Mucosa of stomach (tissue), 1 donor: ENCODE results near the gene STRADB.
"Not testable (repeated sequence)": the region's sequence is repeated elsewhere in the genome, so short reads cannot be mapped to it uniquely, and the experiment has no call there.

ENCODE experiments used
- H3K27me3 ChIP-seq: one replicate; pipeline ENCODE4 v1.7.0; 2013; ENCODE audit warnings: mild to moderate bottlenecking, low read length; ENCODE audit not compliant: control insufficient read depth, insufficient read depth
- H3K36me3 ChIP-seq: one replicate; pipeline ENCODE4 v1.7.0; 2013; ENCODE audit warnings: low read length; ENCODE audit not compliant: control insufficient read depth, insufficient read depth
- H3K4me1 ChIP-seq: one replicate; pipeline ENCODE4 v1.7.0; 2013; ENCODE audit warnings: mild to moderate bottlenecking, low read length; ENCODE audit not compliant: control insufficient read depth, insufficient read depth
- H3K4me3 ChIP-seq: one replicate; pipeline ENCODE4 v1.7.0; 2013; ENCODE audit warnings: low read length
- H3K9ac ChIP-seq: one replicate; pipeline ENCODE4 v1.7.0; 2013; ENCODE audit warnings: mild to moderate bottlenecking, low read length, moderate library complexity
- H3K9me3 ChIP-seq: one replicate; pipeline ENCODE4 v1.7.0; 2013; ENCODE audit warnings: mild to moderate bottlenecking, low read length, moderate library complexity; ENCODE audit not compliant: control insufficient read depth
- donor health status: Pancreatic carcinoma.

The STRADB gene

DNA sequence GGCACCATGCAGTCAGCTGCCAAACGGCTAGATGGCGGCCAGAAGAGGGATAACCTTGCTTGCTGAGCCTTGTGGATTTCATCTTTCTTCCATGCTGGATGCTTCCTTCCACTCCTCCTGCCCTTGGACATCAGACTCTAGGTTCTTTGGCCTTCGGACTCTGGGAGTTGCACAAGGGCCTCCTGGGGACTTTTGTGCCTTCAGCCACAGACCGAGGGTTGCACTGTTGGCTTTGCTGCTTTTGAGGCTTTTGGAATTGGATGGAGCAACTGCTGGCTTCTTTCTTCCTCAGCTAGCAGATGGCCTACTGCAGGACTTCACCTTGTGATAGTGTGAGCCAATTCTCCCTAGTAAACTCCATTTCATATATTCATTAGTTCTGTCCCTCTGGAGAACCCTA is 31.0 kb downstream of the STRADB start:
- Histone ChIP-seq H3K27me3 (no peaks in the 10 kb centered on the region), H3K4me3 (no peak overlapping the region), H3K9ac (no peak overlapping the region), H3K36me3 (no peaks in the 10 kb centered on the region), H3K4me1 (no peaks in the 10 kb centered on the region), H3K9me3 (no peaks in the 10 kb centered on the region)

GRCh38 chr2:201483342-201483741 is 31.8 kb downstream of the STRADB start:
- Histone ChIP-seq H3K36me3 (no peaks in the 10 kb centered on the region), H3K27me3 (no peaks in the 10 kb centered on the region), H3K9ac (no peak overlapping the region), H3K9me3 (no peaks in the 10 kb centered on the region), H3K4me3 (no peak overlapping the region), H3K4me1 (no peaks in the 10 kb centered on the region)

DNA sequence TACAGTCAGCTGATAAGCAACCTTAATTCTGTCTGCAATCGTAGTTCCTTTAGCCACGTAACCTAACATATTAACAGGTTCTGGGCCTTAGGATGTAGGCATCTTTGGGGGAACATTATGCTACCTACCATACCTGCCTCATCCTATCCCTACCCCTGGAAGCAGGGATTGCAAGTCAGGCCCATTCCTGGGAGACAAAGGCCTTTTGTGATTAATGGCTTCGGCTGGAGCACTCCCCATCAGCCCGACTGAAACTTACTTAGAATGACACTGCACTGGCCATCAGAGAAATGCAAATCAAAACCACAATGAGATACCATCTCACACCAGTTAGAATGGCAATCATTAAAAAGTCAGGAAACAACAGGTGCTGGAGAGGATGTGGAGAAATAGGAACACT is 32.2 kb downstream of the STRADB start:
- not testable (repeated sequence) for H3K4me1 ChIP-seq, H3K4me3 ChIP-seq, H3K9me3 ChIP-seq, H3K9ac ChIP-seq, H3K27me3 ChIP-seq, H3K36me3 ChIP-seq

GRCh38 chr2:201484805-201485204 is 33.3 kb downstream of the STRADB start:
- H3K9me3 ChIP-seq = no peaks in the 10 kb centered on the region
- no peaks in the 10 kb centered on the region for H3K27me3 ChIP-seq
- H3K9ac ChIP-seq = no peak overlapping the region
- H3K4me3 ChIP-seq = no peak overlapping the region
- H3K4me1 ChIP-seq = no peaks in the 10 kb centered on the region
- no peaks in the 10 kb centered on the region for H3K36me3 ChIP-seq

DNA sequence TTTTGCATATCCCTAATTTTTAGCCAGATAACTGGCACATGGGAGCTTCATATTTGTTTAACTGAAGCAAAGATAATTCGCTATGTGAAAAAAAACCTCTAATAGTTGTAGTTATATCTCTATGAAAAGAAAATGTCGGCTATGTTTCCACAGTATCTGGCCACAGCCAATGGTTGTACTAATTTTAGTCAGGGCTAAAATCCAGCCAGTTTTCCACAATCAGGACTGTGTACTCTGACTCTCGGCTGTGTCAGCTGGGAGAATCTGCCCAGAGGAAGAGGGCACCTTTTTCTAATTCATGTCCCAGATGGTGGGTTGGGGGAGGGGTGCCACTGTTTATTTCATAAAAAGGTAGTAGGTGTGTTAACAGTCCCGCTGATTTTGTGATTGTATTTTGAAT is 38.8 kb downstream of the STRADB start:
- no peaks in the 10 kb centered on the region for H3K9me3 ChIP-seq
- no peak overlapping the region for H3K4me3 ChIP-seq
- H3K4me1 ChIP-seq = no peaks in the 10 kb centered on the region
- no peaks in the 10 kb centered on the region for H3K36me3 ChIP-seq
- H3K9ac ChIP-seq = no peak overlapping the region
- H3K27me3 ChIP-seq = no peaks in the 10 kb centered on the region

- H3K9me3 ChIP-seq = no peaks in the 10 kb centered on the region
- no peak overlapping the region for H3K4me3 ChIP-seq
- no peaks in the 10 kb centered on the region for H3K4me1 ChIP-seq
- no peaks in the 10 kb centered on the region for H3K27me3 ChIP-seq
- no peaks in the 10 kb centered on the region for H3K36me3 ChIP-seq
- no peak overlapping the region for H3K9ac ChIP-seq
These were observed 45.2 kb downstream of the STRADB start for GRCh38 chr2:201496785-201497184.

- no peaks in the 10 kb centered on the region for H3K4me1 ChIP-seq
- H3K27me3 ChIP-seq = no peaks in the 10 kb centered on the region
- no peak overlapping the region for H3K4me3 ChIP-seq
- no peaks in the 10 kb centered on the region for H3K9me3 ChIP-seq
- H3K9ac ChIP-seq = no peak overlapping the region
- no peaks in the 10 kb centered on the region for H3K36me3 ChIP-seq
These were observed 49.0 kb downstream of the STRADB start for GRCh38 chr2:201500534-201500933.

DNA sequence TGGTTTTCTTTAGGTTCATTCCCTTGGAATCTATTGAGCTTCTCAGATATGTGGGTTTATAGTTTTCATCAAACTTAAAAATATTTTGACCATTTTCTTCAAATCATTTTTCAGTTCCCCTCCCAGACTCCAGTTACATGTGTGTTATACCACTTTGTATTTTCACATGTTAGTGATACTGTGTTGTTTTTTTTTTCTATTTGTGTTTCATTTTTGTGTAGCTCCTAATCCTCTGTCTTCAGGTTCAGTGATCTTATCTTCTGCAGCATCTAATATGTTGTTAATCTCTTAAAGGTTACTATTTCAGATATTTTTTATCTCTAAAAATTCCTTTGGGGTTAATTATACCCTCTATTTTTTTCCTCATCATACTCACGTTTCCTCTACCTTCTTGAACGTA is 51.2 kb downstream of the STRADB start:
- Histone ChIP-seq H3K9ac (no peak overlapping the region), H3K36me3 (no peaks in the 10 kb centered on the region), H3K4me3 (no peak overlapping the region), H3K27me3 (no peaks in the 10 kb centered on the region), H3K4me1 (no peaks in the 10 kb centered on the region), H3K9me3 (no peaks in the 10 kb centered on the region)

DNA sequence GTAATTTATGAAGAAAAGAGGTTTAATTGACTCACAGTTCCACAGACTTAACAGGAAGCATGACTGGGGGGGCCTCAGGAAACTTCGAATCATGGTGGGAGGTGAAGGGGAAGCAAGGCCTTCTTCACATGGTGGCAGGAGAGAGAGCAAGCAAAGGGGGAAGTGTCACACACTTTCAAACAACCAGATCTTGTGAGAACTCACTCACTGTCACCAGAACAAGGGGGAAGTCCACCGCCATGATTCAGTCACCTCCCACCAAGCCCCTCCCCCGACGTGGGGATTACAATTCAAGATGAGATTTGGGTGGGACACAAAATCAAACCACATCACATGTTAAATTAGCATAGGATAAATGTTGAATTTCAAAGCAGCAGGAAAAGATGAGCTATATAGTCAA is 56.2 kb downstream of the STRADB start:
- Histone ChIP-seq H3K4me1 (no peaks in the 10 kb centered on the region), H3K9ac (no peak overlapping the region), H3K36me3 (no peaks in the 10 kb centered on the region), H3K4me3 (no peak overlapping the region), H3K9me3 (no peaks in the 10 kb centered on the region), H3K27me3 (no peaks in the 10 kb centered on the region)

GRCh38 chr2:201513271-201513670 is 61.7 kb downstream of the STRADB start:
- Histone ChIP-seq H3K4me3 (no peak overlapping the region), H3K9ac (no peak overlapping the region), H3K9me3 (no peaks in the 10 kb centered on the region)

GRCh38 chr2:201515573-201516246 is 64.2 kb downstream of the STRADB start:
- no peaks in the 10 kb centered on the region for H3K9me3 ChIP-seq
- no peaks in the 10 kb centered on the region for H3K27me3 ChIP-seq

More at GRCh38 chr2:201513271-201513670, 61.7 kb downstream of the STRADB start:
- no peaks in the 10 kb centered on the region for H3K36me3 ChIP-seq
- H3K4me1 ChIP-seq = no peaks in the 10 kb centered on the region
- no peaks in the 10 kb centered on the region for H3K27me3 ChIP-seq

DNA sequence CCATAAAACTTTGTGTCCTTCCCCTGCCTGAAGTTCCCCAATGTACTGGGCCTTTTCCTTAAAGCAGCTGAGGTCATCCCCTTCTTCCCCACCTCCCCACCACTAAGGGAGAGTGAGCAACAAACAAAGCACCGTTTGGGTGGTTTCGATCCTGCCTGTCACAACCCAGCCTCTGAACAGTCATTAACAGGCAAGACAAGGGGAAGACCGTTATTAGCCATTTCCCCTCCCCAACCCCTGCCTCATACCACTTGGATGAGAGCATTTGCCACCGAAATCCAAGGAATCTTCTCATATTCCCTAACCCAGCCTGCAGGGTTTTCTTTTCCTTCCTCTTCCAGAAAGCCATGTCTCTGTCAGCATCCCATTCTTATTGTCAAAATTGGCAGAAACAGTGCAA is 65.6 kb downstream of the STRADB start:
- Histone ChIP-seq H3K27me3 (no peaks in the 10 kb centered on the region), H3K9me3 (no peaks in the 10 kb centered on the region), H3K4me1 (no peaks in the 10 kb centered on the region), H3K4me3 (no peak overlapping the region), H3K36me3 (no peaks in the 10 kb centered on the region), H3K9ac (no peak overlapping the region)

More at GRCh38 chr2:201515573-201516246, 64.2 kb downstream of the STRADB start:
- Histone ChIP-seq H3K36me3 (no peaks in the 10 kb centered on the region), H3K9ac (no peak overlapping the region), H3K4me3 (no peak overlapping the region), H3K4me1 (no peaks in the 10 kb centered on the region)

DNA sequence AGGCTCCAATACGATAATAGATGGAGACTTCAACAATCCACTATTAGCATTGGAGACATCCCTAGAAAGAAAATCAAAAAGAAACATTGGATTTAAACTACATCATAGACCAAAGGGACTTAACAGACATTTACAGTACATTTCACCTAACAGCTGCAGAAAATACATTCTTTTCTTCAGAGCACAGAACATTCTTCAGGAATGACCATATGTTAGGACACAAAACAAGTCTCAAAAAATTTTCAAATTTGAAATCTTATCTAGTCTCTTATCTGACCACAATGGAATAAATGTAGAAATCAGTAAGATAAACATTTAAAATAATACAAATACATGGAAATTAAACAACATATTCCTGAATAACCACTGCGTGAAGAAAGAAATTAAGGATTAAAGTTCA is 68.7 kb downstream of the STRADB start:
- no peaks in the 10 kb centered on the region for H3K27me3 ChIP-seq
- no peaks in the 10 kb centered on the region for H3K36me3 ChIP-seq
- H3K9me3 ChIP-seq = no peaks in the 10 kb centered on the region
- no peaks in the 10 kb centered on the region for H3K4me1 ChIP-seq
- no peak overlapping the region for H3K4me3 ChIP-seq
- H3K9ac ChIP-seq = no peak overlapping the region
